ENCODE data around the gene G6PC1. TPM values are rescaled to one million over a fixed set of nuclear protein-coding genes. Genes with fewer than 3 reads are reported as not detected.

G6PC1 gene
- total and polyA plus RNA-seq, 2 of the 13 experiments (the other 11 are each of a cell fraction or from before 2014, with no cell fraction given), result 1.7 to 37.9 TPM

DNA sequence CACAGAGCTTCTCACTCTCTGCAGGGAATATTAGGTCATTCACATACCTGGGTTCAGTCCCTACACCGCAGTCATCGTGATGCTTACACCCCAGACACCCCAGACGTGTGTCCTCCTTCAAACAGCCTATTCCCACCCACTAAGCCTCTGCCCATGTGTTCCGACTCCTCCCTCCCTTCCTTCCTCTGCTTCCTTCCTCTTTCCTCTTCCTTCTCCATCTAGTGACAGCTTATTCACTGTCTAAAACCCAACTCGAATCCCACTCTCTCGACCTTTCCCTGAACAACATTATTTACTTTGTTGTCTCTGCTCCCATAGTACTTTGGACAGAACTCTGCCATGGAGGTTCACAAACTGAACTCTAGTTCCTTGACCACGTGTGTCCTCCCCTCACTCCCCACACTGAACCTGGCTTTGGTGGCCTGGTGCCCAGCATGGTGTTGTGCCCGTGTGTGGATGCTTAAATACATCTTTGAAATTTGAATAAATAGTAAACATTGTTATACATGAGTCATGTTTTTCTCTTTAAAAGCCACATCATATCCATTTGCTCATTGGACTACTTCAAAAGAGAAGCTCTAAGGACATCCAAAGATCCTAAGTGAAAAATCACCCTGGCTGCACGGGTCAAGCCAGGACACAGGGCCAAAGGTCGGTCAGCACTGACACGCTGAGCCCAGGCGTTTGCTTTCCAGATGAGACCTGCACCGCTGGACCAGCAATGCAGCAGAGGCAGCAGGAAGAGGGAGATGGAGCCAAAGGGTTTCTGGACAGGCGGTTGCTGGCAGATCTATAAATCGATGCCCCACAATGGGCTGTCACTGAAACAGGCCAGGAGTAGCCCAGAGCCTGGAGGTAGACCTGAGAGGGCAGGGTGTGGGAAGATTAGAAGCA lies 14.1 kb upstream of the G6PC1 start (continued):
- TF ChIP-seq ZNF282 (IDR thresholded peaks at IDR 0.05; ENCODE audit: partially characterized antibody), result no peak
- TF ChIP-seq, protein P1, sequence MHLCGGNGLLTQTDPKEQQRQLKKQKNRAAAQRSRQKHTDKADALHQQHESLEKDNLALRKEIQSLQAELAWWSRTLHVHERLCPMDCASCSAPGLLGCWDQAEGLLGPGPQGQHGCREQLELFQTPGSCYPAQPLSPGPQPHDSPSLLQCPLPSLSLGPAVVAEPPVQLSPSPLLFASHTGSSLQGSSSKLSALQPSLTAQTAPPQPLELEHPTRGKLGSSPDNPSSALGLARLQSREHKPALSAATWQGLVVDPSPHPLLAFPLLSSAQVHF (CRISPR knock-in tag; IDR thresholded peaks at IDR 0.05), result no peak; the same call in 1 of the 2 replicates
- no peak for TF ChIP-seq KLF15 (CRISPR knock-in tag; IDR thresholded peaks at IDR 0.05; ENCODE audit: borderline replicate concordance)
- peak; percentile 69 for TF ChIP-seq BHLHE40 (IDR thresholded peaks at IDR 0.05; ENCODE audit: low read length)
- TF ChIP-seq ZZZ3 (CRISPR knock-in tag; IDR thresholded peaks at IDR 0.05; ENCODE audit: borderline replicate concordance), result no peak; the same call in 1 of the 2 replicates
- peak; percentile 75; the same call in 1 of the 2 replicates for TF ChIP-seq ZMAT3 (CRISPR knock-in tag; conservative IDR thresholded peaks at IDR 0.05)
- TF ChIP-seq, protein P2, sequence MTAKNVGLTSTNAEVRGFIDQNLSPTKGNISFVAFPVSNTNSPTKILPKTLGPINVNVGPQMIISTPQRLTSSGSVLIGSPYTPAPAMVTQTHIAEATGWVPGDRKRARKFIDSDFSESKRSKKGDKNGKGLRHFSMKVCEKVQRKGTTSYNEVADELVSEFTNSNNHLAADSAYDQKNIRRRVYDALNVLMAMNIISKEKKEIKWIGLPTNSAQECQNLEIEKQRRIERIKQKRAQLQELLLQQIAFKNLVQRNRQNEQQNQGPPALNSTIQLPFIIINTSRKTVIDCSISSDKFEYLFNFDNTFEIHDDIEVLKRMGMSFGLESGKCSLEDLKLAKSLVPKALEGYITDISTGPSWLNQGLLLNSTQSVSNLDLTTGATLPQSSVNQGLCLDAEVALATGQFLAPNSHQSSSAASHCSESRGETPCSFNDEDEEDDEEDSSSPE (CRISPR knock-in tag; IDR thresholded peaks at IDR 0.05), result no peak; the same call in 1 of the 2 replicates
- TF ChIP-seq SOX6 (IDR thresholded peaks at IDR 0.05), result no peak
- peak; percentile 90 for TF ChIP-seq SOX6 (CRISPR knock-in tag; IDR thresholded peaks at IDR 0.05)
- 0 out of 2 replicates have a peak, but pooled peaks have one; percentile 21 for TF ChIP-seq GLI4 (CRISPR knock-in tag; IDR thresholded peaks at IDR 0.05; ENCODE audit: borderline replicate concordance)
- TF ChIP-seq IKZF4 (CRISPR knock-in tag; IDR thresholded peaks at IDR 0.05; ENCODE audit: borderline replicate concordance, low read depth, not compliant biosample characterization), result no peak
- TF ChIP-seq, protein P3, sequence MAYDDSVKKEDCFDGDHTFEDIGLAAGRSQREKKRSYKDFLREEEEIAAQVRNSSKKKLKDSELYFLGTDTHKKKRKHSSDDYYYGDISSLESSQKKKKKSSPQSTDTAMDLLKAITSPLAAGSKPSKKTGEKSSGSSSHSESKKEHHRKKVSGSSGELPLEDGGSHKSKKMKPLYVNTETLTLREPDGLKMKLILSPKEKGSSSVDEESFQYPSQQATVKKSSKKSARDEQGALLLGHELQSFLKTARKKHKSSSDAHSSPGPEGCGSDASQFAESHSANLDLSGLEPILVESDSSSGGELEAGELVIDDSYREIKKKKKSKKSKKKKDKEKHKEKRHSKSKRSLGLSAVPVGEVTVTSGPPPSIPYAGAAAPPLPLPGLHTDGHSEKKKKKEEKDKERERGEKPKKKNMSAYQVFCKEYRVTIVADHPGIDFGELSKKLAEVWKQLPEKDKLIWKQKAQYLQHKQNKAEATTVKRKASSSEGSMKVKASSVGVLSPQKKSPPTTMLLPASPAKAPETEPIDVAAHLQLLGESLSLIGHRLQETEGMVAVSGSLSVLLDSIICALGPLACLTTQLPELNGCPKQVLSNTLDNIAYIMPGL (CRISPR knock-in tag; IDR thresholded peaks at IDR 0.05; ENCODE audit: borderline replicate concordance in 1 of 2, low read depth in 1 of 2), result peak; percentile 21 to 71; a peak in 1 of 4 replicates
- peak; percentile 41; the same call in 1 of the 2 replicates for TF ChIP-seq ZNF768 (CRISPR knock-in tag; IDR thresholded peaks at IDR 0.05)
- TF ChIP-seq ATF7-NPFF (CRISPR knock-in tag; IDR thresholded peaks at IDR 0.05; ENCODE audit: low read depth), result no peak; the same call in 1 of the 2 replicates
- no peak for TF ChIP-seq ZNF496 (CRISPR knock-in tag; IDR thresholded peaks at IDR 0.05; ENCODE audit: insufficient replicate concordance)
- TF ChIP-seq PHF20 (CRISPR knock-in tag; IDR thresholded peaks at IDR 0.05), result 0 out of 2 replicates have a peak, but pooled peaks have one; percentile 40
- TF ChIP-seq NFE2 (CRISPR knock-in tag; IDR thresholded peaks at IDR 0.05), result no peak
- TF ChIP-seq, protein P4, sequence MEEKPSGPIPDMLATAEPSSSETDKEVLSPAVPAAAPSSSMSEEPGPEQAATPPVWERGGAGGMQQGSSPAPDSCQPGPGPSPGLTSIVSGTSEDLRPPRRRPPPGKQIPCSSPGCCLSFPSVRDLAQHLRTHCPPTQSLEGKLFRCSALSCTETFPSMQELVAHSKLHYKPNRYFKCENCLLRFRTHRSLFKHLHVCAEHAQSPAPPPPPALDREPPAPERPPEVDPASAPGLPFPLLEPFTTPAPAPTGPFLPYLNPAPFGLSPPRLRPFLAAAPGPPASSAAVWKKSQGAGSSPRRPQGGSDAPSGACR (CRISPR knock-in tag; IDR thresholded peaks at IDR 0.05), result no peak
- peak; percentile 68 for TF ChIP-seq DPF2 (CRISPR knock-in tag; IDR thresholded peaks at IDR 0.05; ENCODE audit: borderline replicate concordance, low read depth)
- no peak for TF ChIP-seq HOXA7 (CRISPR knock-in tag; IDR thresholded peaks at IDR 0.05)
- no peak for TF ChIP-seq CCAR2 (optimal IDR thresholded peaks at IDR 0.05; ENCODE audit: low read depth, low read length)
- TF ChIP-seq BRCA1 (CRISPR knock-in tag; IDR thresholded peaks at IDR 0.05), result peak; percentile 79; the same call in 1 of the 2 replicates
- TF ChIP-seq TOPORS (CRISPR knock-in tag; IDR thresholded peaks at IDR 0.05), result 0 out of 2 replicates have a peak, but pooled peaks have one; percentile 62
- TF ChIP-seq SUZ12 (IDR thresholded peaks at IDR 0.05; ENCODE audit: low read depth, low read length), result no peak

Measured in HepG2 (cell line).